SK-N-SH (cell line): ENCODE data around the gene ADCY1. TPM values are rescaled to one million over a fixed set of nuclear protein-coding genes. Genes with fewer than 3 reads are reported as not detected.
A peak's percentile ranks its signal among the peaks of the same experiment; 100 is the strongest.

Experiments
- CTCF ChIA-PET: fragments of 300-600, 350-600 bp; formaldehyde crosslinking; extraction: SDS; loops from one replicate; lab custom pipeline; 2021; lab: Yijun Ruan, JAX
- POLR2A ChIA-PET: fragments of 350-600 bp; sonication (Branson Sonifier 250); formaldehyde crosslinking; extraction: SDS; loops from one replicate; lab custom pipeline; 2020; ENCODE audit warnings: antibody characterized with exemption, inconsistent platforms; lab: Yijun Ruan, JAX
- DNase-seq: peaks from one replicate; pipeline ENCODE4 v3.0.0; 2012
- H2AFZ ChIP-seq: fragments of 200-600 bp; sonication (generic); 2 replicates; pipeline ENCODE4 v1.8.1; 2016; ENCODE audit warnings: antibody characterized with exemption, mild to moderate bottlenecking, low read depth
- H3F3A ChIP-seq: fragments of 200-600 bp; sonication (generic); replicated peaks from 2 replicates; pipeline ENCODE3; 2016; ENCODE audit warnings: antibody characterized with exemption, mild to moderate bottlenecking; ENCODE audit not compliant: insufficient read depth
- H3K27ac ChIP-seq, 2 experiments: fragments of 200-500 bp in 1 of 2; fragments of 200-600 bp in 1 of 2; sonication (Bioruptor generic) in 1 of 2; sonication (generic), shearing (Covaris generic) in 1 of 2; 2 replicates each; pipeline versions ENCODE4 v1.5.1 to v1.6.1; 2014 to 2016; ENCODE audit warnings: low read depth in 2 of 2, inconsistent platforms in 1 of 2, low read length in 1 of 2, mild to moderate bottlenecking in 1 of 2, mixed read lengths in 1 of 2
- H3K27me3 ChIP-seq: fragments of 200-600 bp; sonication (generic), shearing (Covaris generic); 2 replicates; pipeline ENCODE4 v1.6.1; 2016; ENCODE audit warnings: mixed run types; ENCODE audit not compliant: insufficient read depth
- H3K36me3 ChIP-seq, 2 experiments: fragments of 200-500 bp in 1 of 2; fragments of 200-600 bp in 1 of 2; sonication (Bioruptor generic) in 1 of 2; sonication (generic) in 1 of 2; replicated peaks in 1 of 2; 2 replicates each; pipeline versions ENCODE3 to v1.5.1; 2014 to 2016; ENCODE audit warnings: low read length in 1 of 2, mild to moderate bottlenecking in 1 of 2; ENCODE audit not compliant: insufficient read depth in 2 of 2, control insufficient read depth in 1 of 2
- H3K4me1 ChIP-seq, 2 experiments: fragments of 200-500 bp in 1 of 2; fragments of 200-600 bp in 1 of 2; sonication (Bioruptor generic) in 1 of 2; sonication (generic), shearing (Covaris generic) in 1 of 2; 2 replicates each; pipeline versions ENCODE4 v1.5.1 to v1.6.1; 2014 to 2016; ENCODE audit warnings: low read depth in 1 of 2, low read length in 1 of 2, mixed run types in 1 of 2; ENCODE audit not compliant: insufficient read depth in 2 of 2, control insufficient read depth in 1 of 2
- H3K4me2 ChIP-seq: fragments of 200-600 bp; sonication (generic), shearing (Covaris generic); 2 replicates; pipeline ENCODE4 v1.6.1; 2017; ENCODE audit warnings: mixed run types
- H3K4me3 ChIP-seq, 2 experiments: fragments of 200-500 bp in 1 of 2; fragments of 200-600 bp in 1 of 2; sonication (Bioruptor generic) in 1 of 2; sonication (generic), shearing (Covaris generic) in 1 of 2; 2 replicates each; pipeline versions ENCODE4 v1.5.1 to v1.8.1; 2014 to 2016; ENCODE audit warnings: low read depth in 2 of 2, inconsistent platforms in 1 of 2, low read length in 1 of 2, mild to moderate bottlenecking in 1 of 2, mixed read lengths in 1 of 2, moderate library complexity in 1 of 2
- H3K79me2 ChIP-seq: fragments of 200-600 bp; sonication (generic); 2 replicates; pipeline ENCODE4 v1.8.1; 2017; ENCODE audit warnings: mild to moderate bottlenecking; ENCODE audit not compliant: insufficient read depth
- H3K9ac ChIP-seq: fragments of 200-600 bp; sonication (generic); 2 replicates; pipeline ENCODE4 v1.6.1; 2017; ENCODE audit warnings: mixed run types
- H3K9me2 ChIP-seq: fragments of 200-600 bp; sonication (generic); 2 replicates; pipeline ENCODE4 v1.6.1; 2017; ENCODE audit warnings: mixed run types
- H3K9me3 ChIP-seq: fragments of 200-600 bp; sonication (generic); 2 replicates; pipeline ENCODE4 v1.6.1; 2017; ENCODE audit warnings: mixed run types, mild to moderate bottlenecking, moderate library complexity
- H4K20me1 ChIP-seq: fragments of 200-600 bp; sonication (generic); 2 replicates; pipeline ENCODE4 v1.6.1; 2017; ENCODE audit warnings: mild to moderate bottlenecking, mixed run types; ENCODE audit not compliant: insufficient read depth
- CHD2 ChIP-seq: fragments of 150-350 bp; IDR thresholded peaks from 2 replicates; pipeline ENCODE4 v1.6.1; 2018; ENCODE audit warnings: low read length; ENCODE audit not compliant: partially characterized antibody
- EZH2phosphoT487 ChIP-seq: fragments of 200-600 bp; sonication (generic); IDR thresholded peaks from 2 replicates; pipeline ENCODE4 v1.6.1; 2017; ENCODE audit warnings: low read depth, mixed run types, mild to moderate bottlenecking, antibody characterized with exemption, moderate library complexity, borderline replicate concordance
- FOXM1 ChIP-seq: IDR thresholded peaks from 2 replicates; pipeline ENCODE4 v1.4.0; 2012; ENCODE audit warnings: low read depth, mild to moderate bottlenecking
- NFIC ChIP-seq: IDR thresholded peaks from 2 replicates; pipeline ENCODE4 v1.4.0; 2012; ENCODE audit warnings: borderline replicate concordance
- NRF1 ChIP-seq: IDR thresholded peaks from 2 replicates; pipeline ENCODE4 v1.6.1; 2012; ENCODE audit warnings: low read depth, mild to moderate bottlenecking, low read length
- POLR2AphosphoS5 ChIP-seq: IDR thresholded peaks from 2 replicates; pipeline ENCODE4 v1.6.1; 2012; ENCODE audit warnings: low read depth, low read length
- RAD21 ChIP-seq: IDR thresholded peaks from 2 replicates; pipeline ENCODE4 v1.6.1; 2012; ENCODE audit warnings: mild to moderate bottlenecking, low read length
- RXRA ChIP-seq: IDR thresholded peaks from 2 replicates; pipeline ENCODE4 v1.4.0; 2012; ENCODE audit warnings: low read depth, mild to moderate bottlenecking, borderline replicate concordance
- TAF1 ChIP-seq: IDR thresholded peaks from 2 replicates; pipeline ENCODE4 v1.6.1; 2012; ENCODE audit warnings: low read depth, mild to moderate bottlenecking, low read length, moderate library complexity, borderline replicate concordance
- YY1 ChIP-seq: IDR thresholded peaks from 2 replicates; pipeline ENCODE4 v1.4.0; 2012; ENCODE audit warnings: low read depth, mild to moderate bottlenecking
- WGBS: methylation state at CpG from one replicate; pipeline ENCODE4 v1.1.6; 2017; ENCODE audit warnings: low lambda C conversion rate; 5-methylcytosine and 5-hydroxymethylcytosine counted together
- polyA plus RNA-seq, 3 experiments: library from polyadenylated mRNA; depleted of rRNA; stranded (reverse); fragments of >200 nt; gene quantifications; 2 replicates each; pipeline ENCODE4 v1.2.3, GENCODE V29; 2012
- TF ChIP-seq, protein P1 (sequence below): IDR thresholded peaks from 2 replicates; pipeline ENCODE4 v1.4.0; 2012; ENCODE audit warnings: low read depth
- TF ChIP-seq, protein P2 (sequence below): fragments of 150-350 bp; IDR thresholded peaks from 2 replicates; pipeline ENCODE4 v1.6.1; 2016; ENCODE audit warnings: mild to moderate bottlenecking, low read depth, low read length
- TF ChIP-seq, protein P3 (sequence below): IDR thresholded peaks from 2 replicates; pipeline ENCODE4 v1.4.0; 2012; ENCODE audit warnings: low read depth, borderline replicate concordance
- TF ChIP-seq, protein P4 (sequence below): fragments of 150-350 bp; IDR thresholded peaks from 2 replicates; pipeline ENCODE4 v1.6.1; 2017; ENCODE audit warnings: antibody characterized with exemption, low read length, low read depth, borderline replicate concordance
- TF ChIP-seq, protein P5 (sequence below): IDR thresholded peaks from 2 replicates; pipeline ENCODE4 v1.4.0; 2012; ENCODE audit warnings: low read depth, borderline replicate concordance

Gene ADCY1
- polyA plus RNA-seq, 1 of the 3 experiments (the other 2 are of a cell fraction): 0.16 TPM

DNA sequence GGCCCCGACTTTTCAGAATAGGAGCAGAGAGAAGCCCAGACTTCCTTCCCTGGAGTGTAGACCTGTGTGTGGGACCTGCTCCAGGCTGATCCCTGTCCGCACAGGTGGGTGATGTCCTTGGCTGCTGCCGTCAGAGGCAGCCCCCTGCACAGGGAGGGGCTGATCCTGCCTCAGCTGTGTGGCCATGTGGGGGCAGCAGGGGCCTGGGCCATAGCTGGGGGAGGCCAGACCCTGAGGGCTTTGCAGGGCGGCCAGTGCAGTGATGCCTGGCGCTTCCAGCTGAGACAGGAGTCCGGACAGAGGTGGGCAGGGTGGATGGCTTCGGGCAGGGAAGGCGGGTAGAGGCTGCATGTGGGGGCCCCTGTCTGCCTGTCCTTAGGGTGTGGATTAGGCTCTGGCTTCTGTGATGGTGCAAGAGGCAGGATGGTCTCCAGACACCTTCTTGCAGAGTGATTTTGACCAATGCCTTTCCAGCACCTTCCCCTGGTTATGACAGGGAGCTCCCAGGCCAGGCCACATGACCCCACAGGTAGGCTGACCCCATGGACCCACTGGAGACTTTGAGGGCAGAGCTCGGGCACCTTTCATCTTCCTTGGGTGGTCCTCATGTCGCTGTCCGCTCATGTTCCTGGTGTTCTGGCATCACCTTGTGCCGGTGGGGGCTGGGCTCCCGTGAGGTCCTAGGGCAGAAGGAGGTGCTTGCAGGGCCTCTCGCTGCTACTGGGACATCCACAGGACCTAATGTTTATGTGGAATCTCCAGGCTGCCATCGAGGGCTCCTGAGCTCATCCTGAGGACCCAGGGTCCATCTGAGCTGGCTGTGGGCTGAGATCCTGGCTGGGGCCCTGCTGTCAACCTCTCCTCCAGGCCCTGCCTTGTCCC, 141.5 kb downstream of the ADCY1 start:
- Histone ChIP-seq H3K36me3 (no peaks in the 10 kb centered on the region), H3K9ac (no peak overlapping the region), H2AFZ (no peak overlapping the region), H3K27ac (no peak overlapping the region; a peak in 1 of 4 replicates), H3K79me2 (no peaks in the 10 kb centered on the region), H3K4me3 (no peak overlapping the region), H3K4me1 (no peaks in the 10 kb centered on the region; a peak in 1 of 4 replicates), H3K9me3 (no peaks in the 10 kb centered on the region), H3K4me2 (no peak overlapping the region), H4K20me1 (no peaks in the 10 kb centered on the region), H3K9me2 (no peaks in the 10 kb centered on the region), H3K27me3 (peaks cover 14% of the 10 kb centered on the region), H3F3A (no peaks in the 10 kb centered on the region)
- POLR2A ChIA-PET: no interaction called here
- 48% methylated on average over 12 of the region's 15 CpGs for WGBS
- TF ChIP-seq NRF1 (no peak), POLR2AphosphoS5 (no peak), EZH2phosphoT487 (no peak), CHD2 (no peak), RAD21 (no peak), NFIC (no peak), FOXM1 (no peak)
- TF ChIP-seq, protein P1, sequence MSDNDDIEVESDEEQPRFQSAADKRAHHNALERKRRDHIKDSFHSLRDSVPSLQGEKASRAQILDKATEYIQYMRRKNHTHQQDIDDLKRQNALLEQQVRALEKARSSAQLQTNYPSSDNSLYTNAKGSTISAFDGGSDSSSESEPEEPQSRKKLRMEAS: no peak
- TF ChIP-seq, protein P2, sequence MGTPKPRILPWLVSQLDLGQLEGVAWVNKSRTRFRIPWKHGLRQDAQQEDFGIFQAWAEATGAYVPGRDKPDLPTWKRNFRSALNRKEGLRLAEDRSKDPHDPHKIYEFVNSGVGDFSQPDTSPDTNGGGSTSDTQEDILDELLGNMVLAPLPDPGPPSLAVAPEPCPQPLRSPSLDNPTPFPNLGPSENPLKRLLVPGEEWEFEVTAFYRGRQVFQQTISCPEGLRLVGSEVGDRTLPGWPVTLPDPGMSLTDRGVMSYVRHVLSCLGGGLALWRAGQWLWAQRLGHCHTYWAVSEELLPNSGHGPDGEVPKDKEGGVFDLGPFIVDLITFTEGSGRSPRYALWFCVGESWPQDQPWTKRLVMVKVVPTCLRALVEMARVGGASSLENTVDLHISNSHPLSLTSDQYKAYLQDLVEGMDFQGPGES: no peak
- CTCF ChIA-PET: interaction anchor here (0.9 to 1.0 kb wide), 2 partner anchors 9 to 138 kb away, joined by 3 read pairs; no protein-coding TSS in a partner anchor
- peak; percentile 24 for DNase-seq

DNA sequence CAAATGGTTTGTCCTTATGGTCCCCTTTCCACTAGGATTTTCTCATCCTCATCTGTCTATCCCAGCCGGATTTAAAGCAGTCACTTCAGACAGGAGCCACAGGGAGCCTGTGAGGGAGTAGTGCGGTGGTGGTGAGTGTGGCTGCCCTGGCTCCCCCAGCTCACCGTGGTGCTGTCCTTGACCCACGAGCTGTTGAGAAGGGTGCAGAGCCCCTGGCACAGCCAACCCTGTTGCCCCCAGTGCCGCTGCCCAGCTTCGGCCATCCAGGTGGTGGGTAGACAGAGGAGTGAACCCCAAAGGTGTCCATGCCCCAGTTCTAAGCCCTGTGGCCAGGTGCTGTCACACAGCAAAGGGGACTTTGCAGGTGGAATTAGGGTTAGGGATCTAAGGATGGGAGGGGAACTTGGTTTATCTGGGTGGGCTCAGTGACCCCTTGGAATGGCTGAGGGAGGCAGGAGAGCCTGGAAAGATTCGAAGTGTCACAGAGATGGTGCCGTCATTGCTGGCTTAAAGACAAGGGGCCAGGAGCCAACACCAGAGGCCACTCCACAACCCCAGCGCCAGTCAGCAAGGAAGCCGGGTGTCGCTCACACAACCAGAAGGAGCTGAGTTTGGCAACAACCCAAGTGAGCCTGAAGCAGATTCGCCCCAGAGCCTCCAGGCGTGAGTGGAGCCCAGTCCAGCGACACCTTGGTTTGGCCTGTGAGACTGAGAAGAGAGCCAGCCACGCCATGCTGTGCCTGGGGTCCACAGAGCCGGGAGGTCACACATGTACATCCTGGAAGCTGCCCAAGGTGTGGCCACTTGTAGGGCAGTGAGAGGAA, 142.4 kb downstream of the ADCY1 start:
- POLR2A ChIA-PET: no interaction called here
- Histone ChIP-seq H3K4me2 (no peak overlapping the region), H2AFZ (no peak overlapping the region), H3K27ac (no peak overlapping the region), H3K79me2 (no peaks in the 10 kb centered on the region), H3K4me3 (no peak overlapping the region), H3K4me1 (no peaks in the 10 kb centered on the region; a peak in 1 of 4 replicates), H3K9ac (no peak overlapping the region), H3K36me3 (no peaks in the 10 kb centered on the region), H3F3A (peaks cover 2% of the 10 kb centered on the region), H3K27me3 (peaks cover 14% of the 10 kb centered on the region), H3K9me3 (no peaks in the 10 kb centered on the region)
- 58% methylated on average over 16 of the region's 16 CpGs for WGBS
- peak; percentile 9 for DNase-seq
- TF ChIP-seq, protein P3, sequence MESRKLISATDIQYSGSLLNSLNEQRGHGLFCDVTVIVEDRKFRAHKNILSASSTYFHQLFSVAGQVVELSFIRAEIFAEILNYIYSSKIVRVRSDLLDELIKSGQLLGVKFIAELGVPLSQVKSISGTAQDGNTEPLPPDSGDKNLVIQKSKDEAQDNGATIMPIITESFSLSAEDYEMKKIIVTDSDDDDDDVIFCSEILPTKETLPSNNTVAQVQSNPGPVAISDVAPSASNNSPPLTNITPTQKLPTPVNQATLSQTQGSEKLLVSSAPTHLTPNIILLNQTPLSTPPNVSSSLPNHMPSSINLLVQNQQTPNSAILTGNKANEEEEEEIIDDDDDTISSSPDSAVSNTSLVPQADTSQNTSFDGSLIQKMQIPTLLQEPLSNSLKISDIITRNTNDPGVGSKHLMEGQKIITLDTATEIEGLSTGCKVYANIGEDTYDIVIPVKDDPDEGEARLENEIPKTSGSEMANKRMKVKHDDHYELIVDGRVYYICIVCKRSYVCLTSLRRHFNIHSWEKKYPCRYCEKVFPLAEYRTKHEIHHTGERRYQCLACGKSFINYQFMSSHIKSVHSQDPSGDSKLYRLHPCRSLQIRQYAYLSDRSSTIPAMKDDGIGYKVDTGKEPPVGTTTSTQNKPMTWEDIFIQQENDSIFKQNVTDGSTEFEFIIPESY: no peak
- no peak for TF ChIP-seq YY1
- TF ChIP-seq, protein P4, sequence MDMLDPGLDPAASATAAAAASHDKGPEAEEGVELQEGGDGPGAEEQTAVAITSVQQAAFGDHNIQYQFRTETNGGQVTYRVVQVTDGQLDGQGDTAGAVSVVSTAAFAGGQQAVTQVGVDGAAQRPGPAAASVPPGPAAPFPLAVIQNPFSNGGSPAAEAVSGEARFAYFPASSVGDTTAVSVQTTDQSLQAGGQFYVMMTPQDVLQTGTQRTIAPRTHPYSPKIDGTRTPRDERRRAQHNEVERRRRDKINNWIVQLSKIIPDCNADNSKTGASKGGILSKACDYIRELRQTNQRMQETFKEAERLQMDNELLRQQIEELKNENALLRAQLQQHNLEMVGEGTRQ: no peak
- TF ChIP-seq, protein P5, sequence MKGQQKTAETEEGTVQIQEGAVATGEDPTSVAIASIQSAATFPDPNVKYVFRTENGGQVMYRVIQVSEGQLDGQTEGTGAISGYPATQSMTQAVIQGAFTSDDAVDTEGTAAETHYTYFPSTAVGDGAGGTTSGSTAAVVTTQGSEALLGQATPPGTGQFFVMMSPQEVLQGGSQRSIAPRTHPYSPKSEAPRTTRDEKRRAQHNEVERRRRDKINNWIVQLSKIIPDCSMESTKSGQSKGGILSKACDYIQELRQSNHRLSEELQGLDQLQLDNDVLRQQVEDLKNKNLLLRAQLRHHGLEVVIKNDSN: no peak
- TF ChIP-seq RAD21: no peak
- TF ChIP-seq RXRA: no peak
- no peak for TF ChIP-seq TAF1
- TF ChIP-seq, all 33 proteins: peak for 0
- Histone ChIP-seq H3K9me2 (no peaks in the 10 kb centered on the region), H4K20me1 (no peaks in the 10 kb centered on the region)
- CTCF ChIA-PET: interaction anchor here (0.9 to 1.0 kb wide), 2 partner anchors 9 to 580 kb away, joined by 3 read pairs; no protein-coding TSS in a partner anchor
